Parathyroid adenoma (tissue), 2 donors: ENCODE results near the gene FHOD3.

Experiments used
- H2AFZ ChIP-seq: fragments of 300-600 bp; sonication (generic); one replicate; pipeline ENCODE4 v1.7.0; 2017; ENCODE audit warnings: antibody characterized with exemption, mild to moderate bottlenecking
- H3K27ac ChIP-seq: fragments of 300-600 bp; sonication (generic); one replicate; pipeline ENCODE4 v1.7.0; 2017
- H3K27me3 ChIP-seq: fragments of 300-600 bp; sonication (generic); one replicate; pipeline ENCODE4 v1.7.0; 2017; ENCODE audit warnings: low read length; ENCODE audit not compliant: control insufficient read depth, insufficient read depth
- H3K36me3 ChIP-seq: fragments of 300-600 bp; sonication (generic); one replicate; pipeline ENCODE4 v1.7.0; 2017; ENCODE audit warnings: low read length; ENCODE audit not compliant: control insufficient read depth, insufficient read depth
- H3K4me1 ChIP-seq: fragments of 300-600 bp; sonication (generic); one replicate; pipeline ENCODE4 v1.7.0; 2017; ENCODE audit warnings: control low read depth
- H3K4me2 ChIP-seq: fragments of 300-600 bp; sonication (generic); one replicate; pipeline ENCODE4 v1.7.0; 2017; ENCODE audit warnings: low read length
- H3K4me3 ChIP-seq: fragments of 300-600 bp; sonication (generic); one replicate; pipeline ENCODE4 v1.7.0; 2017; ENCODE audit warnings: low read depth, low read length
- H3K79me2 ChIP-seq: fragments of 300-600 bp; sonication (generic); one replicate; pipeline ENCODE4 v1.7.0; 2017; ENCODE audit warnings: control low read depth
- H3K9ac ChIP-seq: fragments of 300-600 bp; sonication (generic); one replicate; pipeline ENCODE4 v1.7.0; 2017; ENCODE audit warnings: mild to moderate bottlenecking
- H3K9me3 ChIP-seq: fragments of 300-600 bp; sonication (generic); one replicate; pipeline ENCODE4 v1.7.0; 2017; ENCODE audit warnings: low read length; ENCODE audit not compliant: control insufficient read depth
- CTCF ChIP-seq: fragments of 300-600 bp; sonication (generic); IDR thresholded peaks from one replicate; pipeline ENCODE4 v1.7.0; 2017; ENCODE audit warnings: antibody characterized with exemption, mild to moderate bottlenecking
- donor health status: primary hyperparathyroidism.

Gene FHOD3

GRCh38 chr18:36392164-36392978, 94.9 kb downstream of the FHOD3 start:
- Histone ChIP-seq H3K27ac (no peak overlapping the region), H3K36me3 (no peaks in the 10 kb centered on the region), H3K9me3 (peaks cover 4% of the 10 kb centered on the region), H3K9ac (no peak overlapping the region), H3K27me3 (no peaks in the 10 kb centered on the region), H2AFZ (no peak overlapping the region), H3K4me2 (no peak overlapping the region), H3K4me1 (no peaks in the 10 kb centered on the region), H3K4me3 (no peak overlapping the region), H3K79me2 (no peaks in the 10 kb centered on the region)
- TF ChIP-seq CTCF = no peak

- Histone ChIP-seq H3K9ac (no peak overlapping the region), H3K79me2 (no peaks in the 10 kb centered on the region), H3K27ac (no peak overlapping the region), H2AFZ (no peak overlapping the region), H3K36me3 (no peaks in the 10 kb centered on the region), H3K27me3 (no peaks in the 10 kb centered on the region), H3K4me2 (no peak overlapping the region), H3K4me1 (no peaks in the 10 kb centered on the region), H3K9me3 (peaks cover 4% of the 10 kb centered on the region), H3K4me3 (no peak overlapping the region)
- TF ChIP-seq CTCF = no peak
These were observed 95.4 kb downstream of the FHOD3 start for GRCh38 chr18:36392979-36393287.

- Histone ChIP-seq H3K4me2 (no peak overlapping the region), H3K9ac (no peak overlapping the region), H3K27me3 (no peaks in the 10 kb centered on the region), H3K4me3 (no peak overlapping the region), H3K36me3 (no peaks in the 10 kb centered on the region), H3K9me3 (peaks cover 4% of the 10 kb centered on the region), H3K27ac (no peak overlapping the region), H2AFZ (no peak overlapping the region), H3K4me1 (no peaks in the 10 kb centered on the region), H3K79me2 (no peaks in the 10 kb centered on the region)
- no peak for TF ChIP-seq CTCF
These were observed 97.0 kb downstream of the FHOD3 start for GRCh38 chr18:36394486-36394885.

- no peak for TF ChIP-seq CTCF
- no peaks in the 10 kb centered on the region for H3K79me2 ChIP-seq
- no peak overlapping the region for H3K27ac ChIP-seq
- H3K9ac ChIP-seq = no peak overlapping the region
- no peaks in the 10 kb centered on the region for H3K36me3 ChIP-seq
- H3K4me1 ChIP-seq = no peaks in the 10 kb centered on the region
- H2AFZ ChIP-seq = no peak overlapping the region
- H3K9me3 ChIP-seq = peaks cover 4% of the 10 kb centered on the region
- no peak overlapping the region for H3K4me2 ChIP-seq
- H3K4me3 ChIP-seq = no peak overlapping the region
- no peaks in the 10 kb centered on the region for H3K27me3 ChIP-seq
These were observed 98.7 kb downstream of the FHOD3 start for GRCh38 chr18:36396190-36396589.

- H3K27ac ChIP-seq = no peak overlapping the region
- no peak for TF ChIP-seq CTCF
These were observed 99.5 kb downstream of the FHOD3 start for GRCh38 chr18:36397033-36397432.

More at GRCh38 chr18:36397033-36397432, 99.5 kb downstream of the FHOD3 start:
- Histone ChIP-seq H3K27me3 (no peaks in the 10 kb centered on the region), H3K9ac (no peak overlapping the region), H3K9me3 (peaks cover 4% of the 10 kb centered on the region), H3K4me1 (no peaks in the 10 kb centered on the region), H3K4me3 (no peak overlapping the region), H3K36me3 (no peaks in the 10 kb centered on the region), H3K4me2 (no peak overlapping the region), H3K79me2 (no peaks in the 10 kb centered on the region), H2AFZ (no peak overlapping the region)
